ENCODE measurements around the gene CRYGC. TPM values are rescaled to one million over a fixed set of nuclear protein-coding genes. Genes with fewer than 3 reads are reported as not detected.

The CRYGC gene, protein sequence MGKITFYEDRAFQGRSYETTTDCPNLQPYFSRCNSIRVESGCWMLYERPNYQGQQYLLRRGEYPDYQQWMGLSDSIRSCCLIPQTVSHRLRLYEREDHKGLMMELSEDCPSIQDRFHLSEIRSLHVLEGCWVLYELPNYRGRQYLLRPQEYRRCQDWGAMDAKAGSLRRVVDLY
- total RNA-seq: not detected in 2 replicates
- polyA plus RNA-seq: not detected in 2 replicates
- not detected in 2 replicates for polyA plus RNA-seq (2012)
- polyA minus RNA-seq (ENCODE audit: low replicate concordance): not detected in 2 replicates

DNA sequence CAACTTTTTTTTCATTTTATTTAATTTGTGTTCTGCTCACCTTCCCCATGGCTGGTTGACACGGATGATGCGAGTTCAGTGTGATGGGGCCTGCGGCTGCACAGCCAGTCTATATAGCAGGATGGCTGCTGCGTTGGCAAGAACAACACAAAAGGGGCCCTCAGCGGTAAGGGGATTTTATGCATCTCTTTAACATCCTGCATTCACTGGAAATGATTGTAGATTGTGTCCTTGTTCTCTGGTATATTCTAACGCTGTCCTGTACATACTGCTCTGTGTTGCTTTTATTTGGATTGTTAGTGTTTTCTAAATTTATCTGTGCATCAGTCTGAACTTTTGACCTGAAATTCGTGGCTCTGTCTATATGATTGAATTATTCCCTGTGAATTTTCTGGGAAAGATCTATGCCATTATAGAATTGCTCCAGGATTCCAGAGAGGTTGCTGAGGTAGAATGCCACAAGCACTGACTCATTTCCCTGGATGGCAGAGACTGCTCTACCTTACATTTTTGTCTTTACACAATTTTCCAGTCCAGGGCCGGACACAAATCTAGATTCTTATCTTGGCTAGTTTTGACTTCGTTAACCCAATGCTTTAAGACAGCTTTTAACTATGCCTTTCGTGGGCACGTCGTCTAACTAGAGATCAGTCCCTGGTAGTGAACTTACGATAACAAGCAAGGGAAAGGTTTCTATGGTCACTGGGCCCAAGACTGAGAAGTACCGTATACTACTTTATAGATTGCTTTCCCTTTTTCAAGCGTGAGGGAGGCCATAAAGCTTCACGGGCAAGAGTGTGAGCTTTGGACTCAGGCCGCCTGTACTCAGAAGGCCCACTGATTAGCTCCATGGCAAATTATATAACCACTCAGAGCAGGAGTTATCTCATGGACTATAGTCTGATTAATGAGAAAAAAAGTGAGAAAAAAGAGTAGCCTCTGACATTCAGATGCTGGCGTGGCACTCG is at the start of gene CRYGC:
CRYGC (minus strand) TSS at position 85 of the 968 bp plus-strand sequence; CDS start at position 49, 36 bp downstream.
- Histone ChIP-seq H3K36me3 (ENCODE audit: control insufficient read depth, insufficient read depth, low read length) (no peaks in the 10 kb centered on the region), H3K9me3 (ENCODE audit: control insufficient read depth, insufficient read depth, low read depth, low read length) (no peaks in the 10 kb centered on the region), H3K4me3 (replicated peaks in 1 of 4; ENCODE audit: control extremely low read depth in 1 of 4, insufficient read depth in 1 of 4, low read depth in 3 of 4, low read length in 4 of 4) (no peak within 1 kb of the TSS), H3K4me2 (ENCODE audit: extremely low read depth, insufficient read depth, low read length) (no peak within 1 kb of the TSS), H4K20me1 (ENCODE audit: control insufficient read depth, extremely low read depth, insufficient read depth, low read length) (no peaks in the 10 kb centered on the region), H2AFZ (ENCODE audit: low read length) (no peak within 1 kb of the TSS), H3K27ac (ENCODE audit: insufficient read depth, low read length) (no peak within 1 kb of the TSS), H3K4me1 (ENCODE audit: control insufficient read depth, extremely low read depth, insufficient read depth, low read length) (no peaks in the 10 kb centered on the region), H3K27me3 (ENCODE audit: control insufficient read depth, insufficient read depth, low read length) (no peaks in the 10 kb centered on the region), H3K79me2 (ENCODE audit: control insufficient read depth, insufficient read depth, low read length) (no peaks in the 10 kb centered on the region), H3K9ac (ENCODE audit: insufficient read depth, low read length) (no peak within 1 kb of the TSS)
- DNase-seq (ENCODE audit: low read depth in 2 of 2): peak in 1 of 2 donors; percentile 56
- TF ChIP-seq, protein P1, sequence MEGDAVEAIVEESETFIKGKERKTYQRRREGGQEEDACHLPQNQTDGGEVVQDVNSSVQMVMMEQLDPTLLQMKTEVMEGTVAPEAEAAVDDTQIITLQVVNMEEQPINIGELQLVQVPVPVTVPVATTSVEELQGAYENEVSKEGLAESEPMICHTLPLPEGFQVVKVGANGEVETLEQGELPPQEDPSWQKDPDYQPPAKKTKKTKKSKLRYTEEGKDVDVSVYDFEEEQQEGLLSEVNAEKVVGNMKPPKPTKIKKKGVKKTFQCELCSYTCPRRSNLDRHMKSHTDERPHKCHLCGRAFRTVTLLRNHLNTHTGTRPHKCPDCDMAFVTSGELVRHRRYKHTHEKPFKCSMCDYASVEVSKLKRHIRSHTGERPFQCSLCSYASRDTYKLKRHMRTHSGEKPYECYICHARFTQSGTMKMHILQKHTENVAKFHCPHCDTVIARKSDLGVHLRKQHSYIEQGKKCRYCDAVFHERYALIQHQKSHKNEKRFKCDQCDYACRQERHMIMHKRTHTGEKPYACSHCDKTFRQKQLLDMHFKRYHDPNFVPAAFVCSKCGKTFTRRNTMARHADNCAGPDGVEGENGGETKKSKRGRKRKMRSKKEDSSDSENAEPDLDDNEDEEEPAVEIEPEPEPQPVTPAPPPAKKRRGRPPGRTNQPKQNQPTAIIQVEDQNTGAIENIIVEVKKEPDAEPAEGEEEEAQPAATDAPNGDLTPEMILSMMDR (conservative IDR thresholded peaks at IDR 0.05 in 1 of 2, IDR thresholded peaks at IDR 0.05 in 1 of 2; ENCODE audit: low read depth in 1 of 2, low read length in 2 of 2): no peak
- TF ChIP-seq EZH2 (IDR thresholded peaks at IDR 0.05; ENCODE audit: low read length, missing control alignments): no peak

DNA sequence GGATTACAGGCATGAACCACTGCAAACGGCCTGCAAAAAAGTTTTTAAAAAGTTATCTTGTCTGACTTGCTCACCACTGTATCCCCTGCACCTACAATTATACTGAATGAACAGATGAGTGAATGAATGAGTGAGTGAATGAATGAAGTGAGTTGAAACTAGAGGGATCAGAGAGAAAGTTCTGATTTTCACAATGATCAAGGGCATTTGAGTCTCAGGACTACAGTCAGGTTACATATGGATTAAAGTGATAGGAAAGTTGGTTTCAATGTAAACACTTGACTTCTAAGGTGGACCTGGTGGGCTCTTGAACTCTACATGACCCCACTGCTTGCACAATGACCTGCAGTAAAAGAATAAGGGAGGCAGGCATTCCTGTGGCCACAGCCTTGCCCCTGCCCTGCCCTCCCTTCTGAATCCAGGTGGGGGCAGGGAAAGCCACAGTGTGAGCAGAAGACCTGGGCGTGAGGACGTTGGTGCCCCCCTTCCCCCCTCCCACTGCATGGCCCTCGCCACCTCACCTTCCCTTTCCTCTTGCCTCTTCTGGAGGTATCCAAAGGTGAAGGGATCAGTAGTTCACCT is 49.5 kb upstream of the CRYGC start:
- Histone ChIP-seq H3K4me1 (ENCODE audit: control insufficient read depth, extremely low read depth, insufficient read depth, low read length) (no peaks in the 10 kb centered on the region), H3K9me3 (ENCODE audit: control insufficient read depth, insufficient read depth, low read depth, low read length) (no peaks in the 10 kb centered on the region), H3K27ac (ENCODE audit: insufficient read depth, low read length) (no peak overlapping the region), H3K79me2 (ENCODE audit: control insufficient read depth, insufficient read depth, low read length) (no peaks in the 10 kb centered on the region), H3K9ac (ENCODE audit: insufficient read depth, low read length) (no peak overlapping the region), H3K36me3 (ENCODE audit: control insufficient read depth, insufficient read depth, low read length) (no peaks in the 10 kb centered on the region), H2AFZ (ENCODE audit: low read length) (no peak overlapping the region), H3K4me3 (replicated peaks in 1 of 4; ENCODE audit: control extremely low read depth in 1 of 4, insufficient read depth in 1 of 4, low read depth in 3 of 4, low read length in 4 of 4) (no peak overlapping the region), H4K20me1 (ENCODE audit: control insufficient read depth, extremely low read depth, insufficient read depth, low read length) (no peaks in the 10 kb centered on the region), H3K4me2 (ENCODE audit: extremely low read depth, insufficient read depth, low read length) (no peak overlapping the region), H3K27me3 (ENCODE audit: control insufficient read depth, insufficient read depth, low read length) (no peaks in the 10 kb centered on the region)
- peak in 1 of 2 donors; percentile 13 for DNase-seq (ENCODE audit: low read depth in 2 of 2)
- TF ChIP-seq EZH2 (IDR thresholded peaks at IDR 0.05; ENCODE audit: low read length, missing control alignments): no peak
- TF ChIP-seq, protein P1 (conservative IDR thresholded peaks at IDR 0.05 in 1 of 2, IDR thresholded peaks at IDR 0.05 in 1 of 2; ENCODE audit: low read depth in 1 of 2, low read length in 2 of 2): no peak

DNA sequence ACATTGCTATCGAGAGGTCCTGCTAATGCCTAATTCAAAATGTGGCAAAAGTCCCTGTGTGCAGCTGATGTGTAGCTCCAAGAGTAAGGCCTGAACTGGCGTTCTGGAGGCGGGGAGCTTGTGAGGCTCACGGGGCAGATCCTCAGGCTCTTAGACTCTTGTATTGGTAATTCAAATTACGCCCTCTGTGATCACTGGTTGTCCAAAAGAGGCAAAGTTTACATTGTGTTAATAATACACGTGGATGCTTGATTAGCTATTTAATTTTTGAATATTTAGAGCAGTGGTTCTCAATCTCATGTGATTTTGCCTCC is 46.2 kb upstream of the CRYGC start:
- Histone ChIP-seq H3K4me2 (ENCODE audit: extremely low read depth, insufficient read depth, low read length) (no peak overlapping the region), H3K9ac (ENCODE audit: insufficient read depth, low read length) (no peak overlapping the region), H3K79me2 (ENCODE audit: control insufficient read depth, insufficient read depth, low read length) (no peaks in the 10 kb centered on the region), H3K4me3 (replicated peaks in 1 of 4; ENCODE audit: control extremely low read depth in 1 of 4, insufficient read depth in 1 of 4, low read depth in 3 of 4, low read length in 4 of 4) (no peak overlapping the region), H3K27me3 (ENCODE audit: control insufficient read depth, insufficient read depth, low read length) (no peaks in the 10 kb centered on the region), H2AFZ (ENCODE audit: low read length) (no peak overlapping the region), H4K20me1 (ENCODE audit: control insufficient read depth, extremely low read depth, insufficient read depth, low read length) (no peaks in the 10 kb centered on the region), H3K27ac (ENCODE audit: insufficient read depth, low read length) (no peak overlapping the region), H3K4me1 (ENCODE audit: control insufficient read depth, extremely low read depth, insufficient read depth, low read length) (no peaks in the 10 kb centered on the region), H3K36me3 (ENCODE audit: control insufficient read depth, insufficient read depth, low read length) (no peaks in the 10 kb centered on the region), H3K9me3 (ENCODE audit: control insufficient read depth, insufficient read depth, low read depth, low read length) (no peaks in the 10 kb centered on the region)
- TF ChIP-seq EZH2 (IDR thresholded peaks at IDR 0.05; ENCODE audit: low read length, missing control alignments): no peak
- TF ChIP-seq, protein P1 (conservative IDR thresholded peaks at IDR 0.05 in 1 of 2, IDR thresholded peaks at IDR 0.05 in 1 of 2; ENCODE audit: low read depth in 1 of 2, low read length in 2 of 2): no peak
- no peak for DNase-seq (ENCODE audit: low read depth in 2 of 2)

Measured in fibroblast of lung (primary cell).